Epithelial cell of esophagus (primary cell): Measurements from ENCODE around the gene NOA1.

ENCODE experiments used
- DNase-seq: peaks from one replicate; pipeline ENCODE4 v3.0.0; 2010; ENCODE audit warnings: low read depth
- H3K4me3 ChIP-seq: 2 replicates; pipeline ENCODE4 v1.5.1; 2011; ENCODE audit warnings: mild to moderate bottlenecking, low read length, control low read depth
- CTCF ChIP-seq: IDR thresholded peaks from 2 replicates; pipeline ENCODE4 v1.5.1; 2011; ENCODE audit warnings: low read depth, mild to moderate bottlenecking, low read length, control low read depth, inconsistent platforms; ENCODE audit not compliant: insufficient read depth; ENCODE audit errors: missing control alignments

Gene NOA1

GRCh38 chr4:56976837-56977320, 527 bp downstream of the NOA1 start:
- H3K4me3 ChIP-seq, result peak overlapping the region; percentile 55
- TF ChIP-seq CTCF, result peak; percentile 10
- DNase-seq, result peak; percentile 78

- peak overlapping the region; percentile 55 for H3K4me3 ChIP-seq
- peak; percentile 13 for DNase-seq
- TF ChIP-seq CTCF, result no peak
Measured at GRCh38 chr4:56976283-56976836, 1.0 kb downstream of the NOA1 start.

- H3K4me3 ChIP-seq, result no peak overlapping the region
- no peak for DNase-seq
- no peak for TF ChIP-seq CTCF
Measured at GRCh38 chr4:56973336-56973735, 4.1 kb downstream of the NOA1 start.

GRCh38 chr4:56972809-56973208, 4.6 kb downstream of the NOA1 start:
- DNase-seq, result no peak
- no peak overlapping the region for H3K4me3 ChIP-seq
- no peak for TF ChIP-seq CTCF

GRCh38 chr4:56972389-56972788, 5.0 kb downstream of the NOA1 start:
- TF ChIP-seq CTCF, result no peak
- DNase-seq, result no peak
- no peak overlapping the region for H3K4me3 ChIP-seq

DNA sequence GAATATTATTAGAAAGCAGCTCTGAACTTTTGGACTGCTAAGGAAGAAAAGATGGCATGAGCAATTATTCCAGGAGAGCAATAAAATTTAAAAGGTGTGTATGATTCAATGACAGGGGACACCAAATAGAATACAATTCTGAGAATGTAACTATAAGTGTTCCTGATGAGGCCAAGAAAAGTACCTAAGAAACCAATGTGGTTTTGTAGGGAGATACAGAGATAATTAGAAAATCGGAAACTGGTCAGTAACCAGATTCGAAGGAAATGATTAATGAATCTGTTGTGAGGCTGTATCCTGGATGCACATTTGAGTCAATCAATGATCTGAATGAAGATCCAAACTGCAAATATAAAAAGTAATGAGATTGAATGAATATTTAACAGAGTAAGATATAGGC, 6.0 kb downstream of the NOA1 start:
- TF ChIP-seq CTCF, result no peak
- DNase-seq, result no peak
- no peak overlapping the region for H3K4me3 ChIP-seq

GRCh38 chr4:56961107-56961500, 16.3 kb downstream of the NOA1 start:
- H3K4me3 ChIP-seq, result no peak overlapping the region
- DNase-seq, result no peak
- no peak for TF ChIP-seq CTCF
